ENCODE measurements around the gene CATSPERD. TPM values are rescaled to one million over a fixed set of nuclear protein-coding genes. Genes with fewer than 3 reads are reported as not detected.

The CATSPERD gene
- total RNA-seq, 1 donor from 2014 or later, result not detected

- Histone ChIP-seq H3K36me3 (ENCODE audit: insufficient read depth, low read length) (peaks cover 8% of the 10 kb centered on the region), H3K4me2 (ENCODE audit: low read length) (no peak overlapping the region), H3K27ac (ENCODE audit: low read depth, low read length) (no peak overlapping the region), H3K4me1 (ENCODE audit: insufficient read depth, low read length) (no peaks in the 10 kb centered on the region), H3K4me3 (ENCODE audit: insufficient read depth, low read depth, low read length) (no peak overlapping the region), H4K20me1 (ENCODE audit: insufficient read depth, low read length) (peaks cover 8% of the 10 kb centered on the region), H3K9ac (ENCODE audit: low read length) (no peak overlapping the region), H3K9me3 (ENCODE audit: insufficient read depth, low read depth, low read length) (no peaks in the 10 kb centered on the region), H3K79me2 (ENCODE audit: insufficient read depth, low read length) (peaks cover 3% of the 10 kb centered on the region), H2AFZ (ENCODE audit: low read depth, low read length) (no peak overlapping the region), H3K27me3 (ENCODE audit: insufficient read depth, low read length) (no peaks in the 10 kb centered on the region)
- no peak for TF ChIP-seq EZH2 (IDR thresholded peaks at IDR 0.05; ENCODE audit: insufficient read depth, low read length)
- TF ChIP-seq CTCF (IDR thresholded peaks at IDR 0.05; ENCODE audit: insufficient read depth, low read depth, low read length), result no peak
- Mint-ChIP-seq H3K4me3 (ENCODE audit: unreplicated experiment) (no peak overlapping the region), H3K9me3 (ENCODE audit: unreplicated experiment) (no peaks in the 10 kb centered on the region), H3K4me1 (ENCODE audit: low read depth, unreplicated experiment) (no peaks in the 10 kb centered on the region), H3K27me3 (ENCODE audit: low read depth, unreplicated experiment) (no peaks in the 10 kb centered on the region), H3K36me3 (ENCODE audit: low read depth, unreplicated experiment) (peaks cover 16% of the 10 kb centered on the region), H3K27ac (ENCODE audit: unreplicated experiment) (no peak overlapping the region)
- FAIRE-seq (no peak), DNase-seq (ENCODE audit: low read depth) (no peak)
Observed at GRCh38 chr19:5672708-5673459, 47.6 kb upstream of the CATSPERD start.

- no peak overlapping the region for H3K4me2 ChIP-seq (ENCODE audit: low read length)
- no peak overlapping the region for H3K4me3 ChIP-seq (ENCODE audit: insufficient read depth, low read depth, low read length)
- H3K79me2 ChIP-seq (ENCODE audit: insufficient read depth, low read length), result peaks cover 3% of the 10 kb centered on the region
- no peak overlapping the region for H3K9ac ChIP-seq (ENCODE audit: low read length)
- no peak overlapping the region for H3K4me3 Mint-ChIP-seq (ENCODE audit: unreplicated experiment)
- peaks cover 16% of the 10 kb centered on the region for H3K36me3 Mint-ChIP-seq (ENCODE audit: low read depth, unreplicated experiment)
- H3K4me1 ChIP-seq (ENCODE audit: insufficient read depth, low read length), result no peaks in the 10 kb centered on the region
- TF ChIP-seq EZH2 (IDR thresholded peaks at IDR 0.05; ENCODE audit: insufficient read depth, low read length) (no peak), CTCF (IDR thresholded peaks at IDR 0.05; ENCODE audit: insufficient read depth, low read depth, low read length) (no peak)
- H2AFZ ChIP-seq (ENCODE audit: low read depth, low read length), result no peak overlapping the region
- no peaks in the 10 kb centered on the region for H3K27me3 Mint-ChIP-seq (ENCODE audit: low read depth, unreplicated experiment)
- H3K9me3 Mint-ChIP-seq (ENCODE audit: unreplicated experiment), result no peaks in the 10 kb centered on the region
- no peak for FAIRE-seq
- no peak for DNase-seq (ENCODE audit: low read depth)
- no peaks in the 10 kb centered on the region for H3K4me1 Mint-ChIP-seq (ENCODE audit: low read depth, unreplicated experiment)
- H3K36me3 ChIP-seq (ENCODE audit: insufficient read depth, low read length), result peaks cover 7% of the 10 kb centered on the region
- no peak overlapping the region for H3K27ac ChIP-seq (ENCODE audit: low read depth, low read length)
- no peaks in the 10 kb centered on the region for H3K9me3 ChIP-seq (ENCODE audit: insufficient read depth, low read depth, low read length)
- H4K20me1 ChIP-seq (ENCODE audit: insufficient read depth, low read length), result peaks cover 5% of the 10 kb centered on the region
- no peaks in the 10 kb centered on the region for H3K27me3 ChIP-seq (ENCODE audit: insufficient read depth, low read length)
- no peak overlapping the region for H3K27ac Mint-ChIP-seq (ENCODE audit: unreplicated experiment)
Observed at GRCh38 chr19:5673752-5674151, 46.7 kb upstream of the CATSPERD start.

- Histone ChIP-seq H3K4me2 (ENCODE audit: low read length) (no peak overlapping the region), H3K4me3 (ENCODE audit: insufficient read depth, low read depth, low read length) (no peak overlapping the region), H2AFZ (ENCODE audit: low read depth, low read length) (no peak overlapping the region), H3K4me1 (ENCODE audit: insufficient read depth, low read length) (no peaks in the 10 kb centered on the region), H3K27me3 (ENCODE audit: insufficient read depth, low read length) (no peaks in the 10 kb centered on the region), H3K9ac (ENCODE audit: low read length) (no peak overlapping the region), H3K79me2 (ENCODE audit: insufficient read depth, low read length) (peaks cover 7% of the 10 kb centered on the region), H3K27ac (ENCODE audit: low read depth, low read length) (no peak overlapping the region), H3K36me3 (ENCODE audit: insufficient read depth, low read length) (no peaks in the 10 kb centered on the region), H3K9me3 (ENCODE audit: insufficient read depth, low read depth, low read length) (no peaks in the 10 kb centered on the region), H4K20me1 (ENCODE audit: insufficient read depth, low read length) (no peaks in the 10 kb centered on the region)
- DNase-seq (ENCODE audit: low read depth), result no peak
- no peaks in the 10 kb centered on the region for H3K27me3 Mint-ChIP-seq (ENCODE audit: low read depth, unreplicated experiment)
- H3K9me3 Mint-ChIP-seq (ENCODE audit: unreplicated experiment), result no peaks in the 10 kb centered on the region
- H3K4me1 Mint-ChIP-seq (ENCODE audit: low read depth, unreplicated experiment), result no peaks in the 10 kb centered on the region
- no peak for TF ChIP-seq EZH2 (IDR thresholded peaks at IDR 0.05; ENCODE audit: insufficient read depth, low read length)
- no peak for TF ChIP-seq CTCF (IDR thresholded peaks at IDR 0.05; ENCODE audit: insufficient read depth, low read depth, low read length)
- H3K4me3 Mint-ChIP-seq (ENCODE audit: unreplicated experiment), result no peak overlapping the region
- H3K36me3 Mint-ChIP-seq (ENCODE audit: low read depth, unreplicated experiment), result peaks cover 10% of the 10 kb centered on the region
- H3K27ac Mint-ChIP-seq (ENCODE audit: unreplicated experiment), result no peak overlapping the region
- FAIRE-seq, result no peak
Observed at GRCh38 chr19:5674714-5675113, 45.7 kb upstream of the CATSPERD start.
